ENCODE results near the gene PANK2. TPM values are rescaled to one million over a fixed set of nuclear protein-coding genes. Genes with fewer than 3 reads are reported as not detected.

PANK2 gene
- total and polyA plus RNA-seq, 2 of the 8 experiments (the other 6 are each of a cell fraction or from before 2014, with no cell fraction given) = 17.1 to 57.5 TPM

DNA sequence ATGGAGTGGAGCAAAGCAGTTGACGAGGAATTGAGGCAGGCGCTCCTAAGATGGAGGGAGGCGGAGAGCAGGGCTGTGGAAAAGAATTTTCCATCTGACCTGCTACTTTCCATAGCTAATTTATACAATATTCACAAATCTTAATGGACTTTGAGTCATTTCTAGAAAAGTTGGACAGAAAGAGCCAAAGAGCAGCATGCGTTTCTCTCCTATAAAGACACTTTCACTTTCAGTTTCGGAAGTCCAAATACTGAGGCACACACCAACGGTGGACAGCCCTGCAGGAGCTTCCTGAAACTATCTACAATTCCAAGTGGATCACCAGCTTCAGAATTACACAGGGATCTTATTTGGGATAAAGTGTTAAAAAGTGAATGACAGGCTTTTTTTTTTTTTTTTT, 43.5 kb downstream of the PANK2 start (continued):
- no peak for TF ChIP-seq FOSL1 (IDR thresholded peaks at IDR 0.05; ENCODE audit: insufficient read depth, low read depth, low read length)
- TF ChIP-seq TEAD4 (IDR thresholded peaks at IDR 0.05; ENCODE audit: low read depth, low read length) = no peak
- no peak for TF ChIP-seq TAF7 (optimal IDR thresholded peaks at IDR 0.05; ENCODE audit: borderline replicate concordance, low read depth, low read length)
- TF ChIP-seq RXRA (IDR thresholded peaks at IDR 0.05; ENCODE audit: insufficient read depth, low read depth, low read length) = no peak
